GM19043 (cell line): ENCODE measurements around the gene NR6A1.
"Not testable (repeated sequence)": the region's sequence is repeated elsewhere in the genome, so short reads cannot be mapped to it uniquely, and the experiment has no call there.

Experiments used
- ATAC-seq: cut with Tn5 transposase; IDR thresholded peaks from one replicate; pipeline ENCODE4 v1.9.1; 2021; ENCODE audit warnings: low read depth; ENCODE audit not compliant: unreplicated experiment

Gene NR6A1

GRCh38 chr9:124735121-124735520 is 36.0 kb downstream of the NR6A1 start:
- no peak for ATAC-seq

- not testable (repeated sequence) for ATAC-seq
These were observed 36.4 kb downstream of the NR6A1 start for GRCh38 chr9:124734741-124735083.

- ATAC-seq: no peak
These were observed 37.0 kb downstream of the NR6A1 start for GRCh38 chr9:124733964-124734740.

GRCh38 chr9:124730772-124731171 is 40.3 kb downstream of the NR6A1 start:
- no peak for ATAC-seq

GRCh38 chr9:124726886-124727285 is 44.2 kb downstream of the NR6A1 start:
- ATAC-seq: no peak

GRCh38 chr9:124725068-124725452 is 46.1 kb downstream of the NR6A1 start:
- no peak for ATAC-seq

- ATAC-seq: no peak
These were observed 46.6 kb downstream of the NR6A1 start for GRCh38 chr9:124724415-124725067.

- no peak for ATAC-seq
These were observed 47.8 kb downstream of the NR6A1 start for GRCh38 chr9:124723352-124723751.

GRCh38 chr9:124721109-124721906 is 49.8 kb downstream of the NR6A1 start:
- no peak for ATAC-seq

GRCh38 chr9:124720429-124721108 is 50.5 kb downstream of the NR6A1 start:
- ATAC-seq: no peak

GRCh38 chr9:124718928-124719327 is 52.2 kb downstream of the NR6A1 start:
- ATAC-seq: no peak

- no peak for ATAC-seq
These were observed 53.5 kb downstream of the NR6A1 start for GRCh38 chr9:124717597-124717996.

- ATAC-seq: no peak
These were observed 54.3 kb downstream of the NR6A1 start for GRCh38 chr9:124716808-124717207.

GRCh38 chr9:124710766-124711165 is 60.3 kb downstream of the NR6A1 start:
- no peak for ATAC-seq

- ATAC-seq: no peak
These were observed 61.8 kb downstream of the NR6A1 start for GRCh38 chr9:124709292-124709690.

GRCh38 chr9:124708633-124709291 is 62.3 kb downstream of the NR6A1 start:
- no peak for ATAC-seq

GRCh38 chr9:124708074-124708473 is 63.0 kb downstream of the NR6A1 start:
- ATAC-seq: no peak

GRCh38 chr9:124707666-124708065 is 63.4 kb downstream of the NR6A1 start:
- no peak for ATAC-seq

GRCh38 chr9:124706685-124707084 is 64.4 kb downstream of the NR6A1 start:
- no peak for ATAC-seq

- ATAC-seq: no peak
These were observed 71.5 kb downstream of the NR6A1 start for GRCh38 chr9:124699575-124699974.
